IMR-90 (cell line): ENCODE measurements around the gene PANK2. TPM values are rescaled to one million over a fixed set of nuclear protein-coding genes. Genes with fewer than 3 reads are reported as not detected.

Source experiments
- ATAC-seq: fragments of 200-7000 bp; cut with Tn5 transposase; 2 replicates; pipeline ENCODE4 v1.9.1; 2020; ENCODE audit warnings: low read depth, mild to moderate bottlenecking, moderate library complexity
- BruUV-seq: library from RNA; stranded (reverse); fragments of 400-500 nt; replicated peaks from 2 replicates; lab custom pipeline; 2021; lab: Mats Ljungman, UMichigan
- CTCF ChIA-PET: fragments of 300-600 bp; formaldehyde crosslinking; extraction: SDS; loops from one replicate; lab custom pipeline; 2021; ENCODE audit warnings: antibody characterized with exemption; lab: Yijun Ruan, JAX
- POLR2A ChIA-PET: fragments of 300-600 bp; sonication (Branson Sonifier 250); formaldehyde crosslinking; loops from one replicate; lab custom pipeline; 2022; ENCODE audit warnings: antibody characterized with exemption; ENCODE audit not compliant: unreplicated experiment; lab: Charles Lee
- DNase-seq: peaks from one replicate; pipeline ENCODE4 v3.0.0; 2013
- H2AFZ ChIP-seq: replicated peaks from 2 replicates; pipeline ENCODE3; 2013; ENCODE audit warnings: low read length, mild to moderate bottlenecking; ENCODE audit not compliant: poor library complexity
- H2AK5ac ChIP-seq: 2 replicates; pipeline ENCODE4 v1.6.1; 2013; ENCODE audit warnings: low read depth, low read length, inconsistent platforms
- H2AK9ac ChIP-seq: replicated peaks from 2 replicates; pipeline ENCODE3; 2013; ENCODE audit warnings: mild to moderate bottlenecking, low read depth, low read length, moderate library complexity; ENCODE audit not compliant: poor library complexity
- H2BK120ac ChIP-seq: 2 replicates; pipeline ENCODE4 v1.6.1; 2013; ENCODE audit warnings: low read depth, low read length, inconsistent platforms
- H2BK15ac ChIP-seq: 3 replicates; pipeline ENCODE4 v1.6.1; 2013; ENCODE audit warnings: low read depth, low read length, inconsistent platforms
- H2BK20ac ChIP-seq: 2 replicates; pipeline ENCODE4 v1.6.1; 2013; ENCODE audit warnings: low read depth, mild to moderate bottlenecking, inconsistent platforms, low read length, moderate library complexity
- H2BK5ac ChIP-seq: 2 replicates; pipeline ENCODE4 v1.6.1; 2013; ENCODE audit warnings: mild to moderate bottlenecking, low read depth, low read length, inconsistent platforms; ENCODE audit not compliant: poor library complexity, severe bottlenecking
- H3K14ac ChIP-seq: replicated peaks from 2 replicates; pipeline ENCODE4 v1.6.1; 2013; ENCODE audit warnings: low read depth, low read length, inconsistent platforms
- H3K18ac ChIP-seq: 2 replicates; pipeline ENCODE4 v1.6.1; 2013; ENCODE audit warnings: low read depth, low read length, control low read depth
- H3K23ac ChIP-seq: 2 replicates; pipeline ENCODE4 v1.6.1; 2013; ENCODE audit warnings: low read depth, low read length, inconsistent platforms
- H3K27ac ChIP-seq: 2 replicates; pipeline ENCODE4 v1.5.1; 2013; ENCODE audit warnings: mild to moderate bottlenecking, control low read depth, low read length; ENCODE audit not compliant: insufficient read depth
- H3K27me3 ChIP-seq: 2 replicates; pipeline ENCODE4 v1.6.1; 2013; ENCODE audit warnings: low read length; ENCODE audit not compliant: control insufficient read depth, insufficient read depth
- H3K36me3 ChIP-seq: 2 replicates; pipeline ENCODE4 v1.6.1; 2013; ENCODE audit warnings: low read length, mixed read lengths; ENCODE audit not compliant: control insufficient read depth, insufficient read depth
- H3K4ac ChIP-seq: 2 replicates; pipeline ENCODE4 v1.6.1; 2013; ENCODE audit warnings: low read depth, low read length, inconsistent platforms
- H3K4me1 ChIP-seq: 2 replicates; pipeline ENCODE4 v1.6.1; 2013; ENCODE audit warnings: low read length, mixed read lengths; ENCODE audit not compliant: control insufficient read depth, insufficient read depth
- H3K4me2 ChIP-seq: 2 replicates; pipeline ENCODE4 v1.6.1; 2013; ENCODE audit warnings: low read depth, mild to moderate bottlenecking, control low read depth, low read length, moderate library complexity
- H3K4me3 ChIP-seq: 2 replicates; pipeline ENCODE4 v1.5.1; 2013; ENCODE audit warnings: low read depth, mild to moderate bottlenecking, control low read depth, low read length, moderate library complexity; ENCODE audit not compliant: insufficient read depth
- H3K56ac ChIP-seq: 2 replicates; pipeline ENCODE4 v1.6.1; 2013; ENCODE audit warnings: low read length, inconsistent platforms; ENCODE audit not compliant: insufficient read depth; ENCODE audit errors: extremely low read depth
- H3K79me1 ChIP-seq, 2 experiments: 2 replicates each; pipeline ENCODE4 v1.6.1; 2013; ENCODE audit warnings: low read length in 2 of 2, inconsistent platforms in 1 of 2, low read depth in 1 of 2
- H3K9ac ChIP-seq: 2 replicates; pipeline ENCODE4 v1.6.1; 2013; ENCODE audit warnings: low read depth, low read length, control low read depth
- H3K9me1 ChIP-seq: 2 replicates; pipeline ENCODE4 v1.6.1; 2013; ENCODE audit warnings: low read length, inconsistent platforms; ENCODE audit not compliant: insufficient read depth
- H3K9me3 ChIP-seq: 2 replicates; pipeline ENCODE4 v1.6.1; 2013; ENCODE audit warnings: low read length; ENCODE audit not compliant: control insufficient read depth, insufficient read depth
- H4K20me1 ChIP-seq: 2 replicates; pipeline ENCODE4 v1.6.1; 2013; ENCODE audit warnings: low read length, inconsistent platforms; ENCODE audit not compliant: insufficient read depth
- H4K5ac ChIP-seq: 2 replicates; pipeline ENCODE4 v1.6.1; 2013; ENCODE audit warnings: mild to moderate bottlenecking, low read depth, low read length, control low read depth
- H4K8ac ChIP-seq, 2 experiments: 2 replicates each; pipeline ENCODE4 v1.6.1; 2013; ENCODE audit warnings: low read depth in 2 of 2, low read length in 2 of 2, control low read depth in 1 of 2, inconsistent platforms in 1 of 2
- H4K91ac ChIP-seq: 2 replicates; pipeline ENCODE4 v1.6.1; 2013; ENCODE audit warnings: low read depth, low read length, inconsistent platforms; ENCODE audit not compliant: insufficient read depth
- MAZ ChIP-seq: IDR thresholded peaks from 2 replicates; pipeline ENCODE4 v1.6.1; 2012; ENCODE audit warnings: low read depth, mild to moderate bottlenecking, low read length, improper control_type of control experiment, moderate library complexity, borderline replicate concordance
- RAD21 ChIP-seq: IDR thresholded peaks from 2 replicates; pipeline ENCODE4 v1.6.1; 2012; ENCODE audit warnings: low read length, improper control_type of control experiment
- SMC3 ChIP-seq: fragments of 150-350 bp; IDR thresholded peaks from 2 replicates; pipeline ENCODE4 v1.6.1; 2016; ENCODE audit warnings: low read depth, mild to moderate bottlenecking, antibody characterized with exemption, low read length, moderate library complexity
- WGBS, 2 experiments: methylation state at CpG; one replicate each; pipeline versions ENCODE4 v1.1.5 to v1.1.7; 2013; ENCODE audit warnings: missing lambda C conversion rate in 2 of 2; ENCODE audit not compliant: insufficient read length in 1 of 2; ENCODE audit errors: extremely low coverage in 2 of 2; 5-methylcytosine and 5-hydroxymethylcytosine counted together
- dilution Hi-C: fragments of 300-500 bp; cut with HindIII; formaldehyde crosslinking; loops from one replicate; pipeline ENCODE4 v1.14.3; 2018; ENCODE audit warnings: low sequenced_read_pairs; ENCODE audit not compliant: unreplicated experiment
- in situ Hi-C: fragments of 300-500 bp; cut with MboI; formaldehyde crosslinking; loops from 3 replicates; pipeline ENCODE4 v1.14.3; 2019; ENCODE audit warnings: low sequenced_read_pairs, inconsistent platforms, mixed read lengths
- intact Hi-C: fragments of 100-400 bp; cut with micrococcal nuclease; formaldehyde crosslinking; loops from 2 replicates; pipeline ENCODE4 v1.10.0; 2022
- polyA plus RNA-seq, 3 experiments: library from polyadenylated mRNA; depleted of rRNA; stranded (reverse); fragments of >200 nt; gene quantifications; 2 replicates each; pipeline ENCODE4 v1.2.3, GENCODE V29; 2012; ENCODE audit warnings: low replicate concordance in 1 of 3
- total RNA-seq: library from RNA; depleted of rRNA; stranded (reverse); fragments of >200 nt; gene quantifications from 2 replicates; pipeline ENCODE4 v1.2.3, GENCODE V29; 2012

The PANK2 gene
- total and polyA plus RNA-seq, 2 of the 4 experiments (the other 2 are of a cell fraction) = 17.7 to 28.1 TPM

- H3K4me3 ChIP-seq = no peak overlapping the region
- BruUV-seq = no TSS peak
- intact Hi-C loops = no loop called here
- TF ChIP-seq RAD21 = no peak
- no peak for TF ChIP-seq MAZ
- no peak for TF ChIP-seq SMC3
- H2AK5ac ChIP-seq = no peak overlapping the region
- H2AK9ac ChIP-seq = no peak overlapping the region
- no peak overlapping the region for H3K4ac ChIP-seq
- H3K9ac ChIP-seq = no peak overlapping the region
- no peak overlapping the region for H3K14ac ChIP-seq
- no peak overlapping the region for H3K18ac ChIP-seq
- peaks cover 9% of the 10 kb centered on the region; the same call in 1 of the 2 replicates for H4K20me1 ChIP-seq
- H3K27ac ChIP-seq = no peak overlapping the region
- no peak overlapping the region for H4K8ac ChIP-seq
- H2BK120ac ChIP-seq = no peak overlapping the region
- dilution Hi-C loops = no loop called here
- no peak overlapping the region for H2BK15ac ChIP-seq
- in situ Hi-C loops = no loop called here
- no peaks in the 10 kb centered on the region for H3K27me3 ChIP-seq
- H4K91ac ChIP-seq = no peak overlapping the region
- no peak overlapping the region for H2BK5ac ChIP-seq
- peaks cover 34% of the 10 kb centered on the region for H3K36me3 ChIP-seq
- no peak overlapping the region for H3K23ac ChIP-seq
- H3K4me2 ChIP-seq = no peak overlapping the region
- no peak for DNase-seq
- ATAC-seq = no peak
- no peak overlapping the region for H4K5ac ChIP-seq
- WGBS, 2 experiments = no CpG with 5 or more reads among the region's 3 CpGs
- CTCF ChIA-PET = no interaction called here
- no peak overlapping the region for H2AFZ ChIP-seq
- H3K56ac ChIP-seq = no peak overlapping the region
- POLR2A ChIA-PET = no interaction called here
- H2BK20ac ChIP-seq = no peak overlapping the region
- peaks cover 24% of the 10 kb centered on the region for H3K9me1 ChIP-seq
- no peaks in the 10 kb centered on the region for H3K4me1 ChIP-seq
- no peaks in the 10 kb centered on the region for H3K9me3 ChIP-seq
- peaks cover 25 to 73% of the 10 kb centered on the region in 2 experiments for H3K79me1 ChIP-seq
Measured at GRCh38 chr20:3874194-3874844, 14.9 kb upstream of the PANK2 start.
